Stimulated activated CD4-positive, alpha-beta T cell treated with anti-CD3 and anti-CD28 coated beads, Interleukin-12 subunit alpha, Interleukin-12 subunit beta, amount 100 ng/mL, for 48 hours (primary cell): ENCODE results near the gene SLC30A7.
"Not testable (repeated sequence)": the region's sequence is repeated elsewhere in the genome, so short reads cannot be mapped to it uniquely, and the experiment has no call there.

ENCODE experiments used
- DNase-seq, 3 donors: peaks; one replicate each; pipeline ENCODE4 v3.0.0-alpha.2; 2020; ENCODE audit warnings: low read depth in 2 of 3, low spot score in 1 of 3

Gene SLC30A7, protein sequence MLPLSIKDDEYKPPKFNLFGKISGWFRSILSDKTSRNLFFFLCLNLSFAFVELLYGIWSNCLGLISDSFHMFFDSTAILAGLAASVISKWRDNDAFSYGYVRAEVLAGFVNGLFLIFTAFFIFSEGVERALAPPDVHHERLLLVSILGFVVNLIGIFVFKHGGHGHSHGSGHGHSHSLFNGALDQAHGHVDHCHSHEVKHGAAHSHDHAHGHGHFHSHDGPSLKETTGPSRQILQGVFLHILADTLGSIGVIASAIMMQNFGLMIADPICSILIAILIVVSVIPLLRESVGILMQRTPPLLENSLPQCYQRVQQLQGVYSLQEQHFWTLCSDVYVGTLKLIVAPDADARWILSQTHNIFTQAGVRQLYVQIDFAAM

DNA sequence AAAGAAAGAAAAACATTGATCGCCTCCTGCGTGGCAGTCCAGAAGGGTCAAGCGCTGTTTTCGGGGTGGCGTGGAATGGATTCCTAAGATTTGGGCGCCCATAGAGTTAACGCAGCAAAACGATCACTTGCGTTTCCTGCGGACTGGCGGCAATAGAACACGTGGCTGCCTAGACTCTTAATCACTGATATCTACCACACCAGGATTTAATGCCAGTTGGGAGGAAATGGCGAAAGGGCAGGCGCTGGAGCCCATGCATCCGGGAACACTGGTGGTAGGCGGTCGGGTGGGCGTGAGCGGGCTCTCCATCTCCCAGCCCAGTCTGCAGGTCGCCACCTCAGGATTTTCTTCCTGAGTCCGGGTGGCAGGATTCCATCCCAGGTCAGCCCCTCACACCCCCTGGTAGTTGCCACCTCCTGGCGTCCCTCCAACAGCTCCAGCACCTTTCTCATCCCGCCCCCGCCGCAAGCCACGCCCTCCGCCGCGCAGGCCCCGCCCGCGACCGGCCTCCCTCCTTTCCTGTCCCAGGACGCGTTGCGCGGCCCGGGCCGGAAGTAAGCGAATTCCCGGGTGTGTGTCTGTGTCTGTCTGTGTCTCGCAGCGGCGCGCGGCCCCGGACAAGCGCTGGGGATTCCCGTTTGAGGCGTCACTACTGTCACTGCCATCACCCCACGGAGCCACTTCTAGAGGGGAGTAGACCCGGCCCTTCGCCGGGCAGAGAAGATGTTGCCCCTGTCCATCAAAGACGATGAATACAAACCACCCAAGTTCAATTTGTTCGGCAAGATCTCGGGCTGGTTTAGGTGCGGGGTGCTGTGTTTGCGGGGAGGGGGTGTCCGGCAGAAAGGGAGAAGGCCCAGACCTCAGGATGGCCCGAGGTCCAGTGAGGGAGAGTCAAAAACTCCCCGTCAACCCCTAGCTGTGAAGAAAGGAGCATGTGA lies at the start of gene SLC30A7:
Gene SLC30A7, plus strand, starts transcription at position 551 of the 941 bp plus-strand sequence. Its CDS starts 173 bp downstream, at position 724.
- DNase-seq, result peak; percentile 95 to 98 (median 98)

DNA sequence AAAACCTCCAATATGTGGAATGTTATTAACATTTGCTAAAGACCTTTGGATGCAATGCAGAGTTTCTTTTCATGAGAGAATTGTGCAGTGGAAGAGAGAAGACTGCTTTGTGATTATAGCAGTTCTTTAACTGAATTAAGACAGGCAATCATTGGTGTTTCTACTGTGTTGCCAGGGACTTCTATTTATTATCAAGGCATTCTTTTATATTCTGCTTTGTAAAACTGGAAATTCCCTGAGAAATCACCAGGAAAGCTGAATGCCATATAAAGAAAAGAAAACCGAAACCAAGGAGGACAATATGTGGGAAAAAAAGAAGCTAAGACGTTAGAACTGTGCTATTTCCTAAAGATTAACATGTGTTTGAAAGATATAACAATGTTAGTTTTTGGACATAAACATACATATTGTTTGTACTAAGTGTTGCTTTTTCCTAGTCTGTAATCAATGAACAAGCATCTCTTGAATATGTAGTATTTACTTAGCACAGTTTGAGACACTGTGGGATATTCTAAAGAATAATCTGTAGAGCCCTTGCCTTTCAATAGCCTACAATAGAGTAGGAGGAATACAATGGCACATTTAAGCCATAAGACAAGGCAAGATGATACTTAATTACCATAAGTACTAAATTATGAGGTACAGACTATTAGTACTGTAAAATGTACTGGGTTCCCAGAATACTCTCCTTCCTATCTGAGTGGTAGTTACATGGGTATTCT lies 48.4 kb upstream of the SLC30A7 start:
- DNase-seq, result no peak

GRCh38 chr1:100851726-100852125 lies 44.2 kb upstream of the SLC30A7 start:
- DNase-seq, result no peak

GRCh38 chr1:100852976-100853375 lies 42.9 kb upstream of the SLC30A7 start:
- no peak for DNase-seq

GRCh38 chr1:100855116-100855515 lies 40.8 kb upstream of the SLC30A7 start:
- DNase-seq, result not testable (repeated sequence)

DNA sequence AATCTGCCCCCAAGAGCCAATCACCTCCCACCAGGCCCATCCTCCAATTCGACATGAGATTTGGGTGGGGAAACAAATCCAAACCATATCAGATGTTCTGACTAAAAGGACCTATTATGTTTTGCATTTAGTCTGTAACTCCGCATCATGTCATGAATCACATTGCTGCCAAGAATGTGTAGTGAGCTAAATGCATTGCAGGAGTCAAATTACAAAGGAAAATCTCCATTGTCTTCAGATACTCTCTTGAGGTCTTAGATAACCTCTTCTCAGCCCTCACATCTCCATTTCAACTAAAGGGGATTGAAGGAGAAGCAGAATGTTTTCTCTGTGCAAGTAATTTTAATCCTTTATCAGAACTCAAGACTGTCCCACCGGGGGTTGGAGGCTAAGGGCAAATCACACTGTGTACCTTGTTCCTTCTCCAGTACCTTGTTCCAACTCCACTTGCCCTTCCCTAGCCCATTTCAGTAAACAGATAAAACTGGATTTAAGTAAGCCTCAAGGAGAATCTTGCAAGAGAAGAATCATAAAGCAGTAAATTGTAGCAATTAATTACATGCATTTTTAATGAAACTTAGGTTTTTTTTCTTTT lies 35.4 kb upstream of the SLC30A7 start:
- DNase-seq, result no peak

DNA sequence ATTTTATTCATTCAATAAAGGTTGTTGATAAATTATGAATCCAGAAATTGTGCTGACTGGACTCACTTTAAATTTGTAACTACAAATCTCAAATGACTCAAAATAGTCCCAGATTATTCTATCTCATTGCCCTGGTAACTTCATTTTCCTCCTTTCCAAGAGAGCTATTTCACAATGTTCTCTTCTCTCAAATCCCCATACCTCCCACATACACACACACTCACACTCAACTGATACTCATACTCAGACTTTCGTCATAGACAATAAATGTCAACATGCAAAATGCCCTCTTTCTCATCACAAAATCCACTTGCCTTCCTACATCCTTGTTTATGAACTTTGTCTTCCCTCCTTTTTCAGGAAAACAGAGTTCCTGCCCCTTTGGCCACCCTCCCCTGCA lies 34.5 kb upstream of the SLC30A7 start:
- DNase-seq, result no peak

GRCh38 chr1:100862591-100862990 lies 33.3 kb upstream of the SLC30A7 start:
- no peak for DNase-seq

DNA sequence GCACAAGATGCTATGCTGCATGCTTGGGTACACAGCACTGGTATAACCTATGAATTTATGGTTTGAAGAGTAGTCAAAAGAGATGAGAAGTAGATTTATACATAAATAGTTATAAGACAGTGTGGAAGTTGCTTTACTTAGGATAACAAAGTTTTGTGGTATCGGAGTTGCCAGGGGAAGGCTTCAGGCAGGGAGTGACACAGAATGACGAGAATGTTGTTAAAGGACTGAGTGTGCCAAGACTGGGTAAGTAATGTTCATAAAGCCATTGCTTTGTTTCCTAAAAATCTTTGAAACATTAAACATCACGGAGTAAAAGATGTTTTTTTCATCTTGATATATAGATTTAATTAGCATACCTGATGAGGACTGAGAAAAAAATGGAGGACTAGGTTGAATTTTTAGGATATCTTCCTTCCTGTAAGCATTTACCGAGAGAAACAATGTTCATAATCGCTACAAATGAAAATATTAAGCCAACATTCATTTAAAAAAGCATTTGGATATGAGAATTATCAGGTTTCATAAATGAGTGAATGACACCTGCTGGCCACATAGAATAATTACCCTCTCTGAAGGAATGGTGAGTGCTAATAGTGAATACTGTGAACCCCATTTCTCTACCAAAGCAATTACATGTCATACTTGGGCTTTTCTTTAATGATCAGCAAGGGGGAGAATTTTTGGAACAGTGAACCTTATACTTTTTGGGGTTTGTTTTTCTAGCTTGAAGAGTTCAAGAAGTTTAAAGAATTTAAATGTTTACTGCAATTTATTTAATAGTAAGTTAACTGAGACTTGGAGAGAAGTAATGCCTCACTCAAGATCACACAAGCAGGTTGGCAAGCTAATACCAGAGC lies 29.6 kb upstream of the SLC30A7 start:
- DNase-seq, result no peak

- DNase-seq, result no peak
Measured at GRCh38 chr1:100866901-100867206, 29.0 kb upstream of the SLC30A7 start.

GRCh38 chr1:100868364-100868995 lies 27.4 kb upstream of the SLC30A7 start:
- peak in 1 of 3 donors; percentile 12 for DNase-seq

- no peak for DNase-seq
Measured at GRCh38 chr1:100869996-100870395, 25.9 kb upstream of the SLC30A7 start.

DNA sequence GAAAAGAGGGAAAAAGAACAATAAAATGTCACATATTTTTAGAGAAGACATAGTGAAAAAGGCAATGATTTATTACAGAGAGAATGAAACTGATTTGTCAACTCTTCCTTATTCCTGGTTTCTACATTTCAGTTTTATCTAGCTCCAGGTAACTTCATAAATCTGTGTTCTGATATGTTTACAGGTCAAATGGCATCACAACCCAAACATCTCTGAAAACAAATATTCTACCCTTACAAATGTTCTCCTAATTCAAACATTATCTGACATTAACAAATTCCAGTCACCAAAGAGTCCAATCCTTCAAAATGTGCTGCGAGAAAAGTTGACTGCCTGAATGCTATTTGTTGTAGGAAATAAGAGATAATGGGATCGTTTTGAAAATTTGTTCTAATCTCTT lies 21.5 kb upstream of the SLC30A7 start:
- DNase-seq, result no peak

DNA sequence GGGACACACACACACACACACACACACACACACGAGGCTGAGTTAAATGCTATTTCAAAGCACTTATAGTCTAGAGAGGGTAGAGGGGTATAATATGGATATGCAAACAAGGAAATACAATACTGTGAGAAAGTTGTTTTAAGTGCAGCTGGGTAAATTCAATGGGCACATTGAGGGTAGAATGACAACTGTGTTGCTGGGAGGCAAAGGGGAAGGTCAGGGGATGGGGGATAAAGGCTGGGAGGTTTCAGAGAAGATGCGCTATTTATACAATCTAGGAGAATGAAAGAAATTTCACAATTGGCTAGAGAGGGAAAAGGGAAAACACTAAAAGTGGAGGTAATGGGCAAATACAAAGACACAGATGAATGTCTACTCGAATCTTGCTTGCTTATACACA lies 20.7 kb upstream of the SLC30A7 start:
- no peak for DNase-seq

GRCh38 chr1:100876291-100876690 lies 19.6 kb upstream of the SLC30A7 start:
- no peak for DNase-seq

DNA sequence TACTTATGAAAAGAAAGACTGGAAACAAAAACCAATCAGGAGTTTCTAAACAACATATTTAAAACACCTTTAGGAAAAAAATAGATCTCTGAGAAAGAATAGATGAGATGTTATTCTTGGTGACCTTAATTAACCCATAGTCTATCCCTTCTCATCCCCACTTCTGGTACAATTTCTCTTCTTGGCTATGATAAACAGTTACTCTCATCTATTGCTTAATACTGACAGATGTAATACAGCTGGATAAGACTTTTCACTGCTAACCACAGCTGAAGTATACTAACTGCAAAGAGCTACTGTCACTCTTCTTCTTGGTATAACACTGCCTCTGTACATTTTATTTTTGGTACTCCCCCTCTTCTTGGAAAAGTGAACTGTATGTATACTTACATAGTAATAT lies 16.5 kb upstream of the SLC30A7 start:
- DNase-seq, result no peak

DNA sequence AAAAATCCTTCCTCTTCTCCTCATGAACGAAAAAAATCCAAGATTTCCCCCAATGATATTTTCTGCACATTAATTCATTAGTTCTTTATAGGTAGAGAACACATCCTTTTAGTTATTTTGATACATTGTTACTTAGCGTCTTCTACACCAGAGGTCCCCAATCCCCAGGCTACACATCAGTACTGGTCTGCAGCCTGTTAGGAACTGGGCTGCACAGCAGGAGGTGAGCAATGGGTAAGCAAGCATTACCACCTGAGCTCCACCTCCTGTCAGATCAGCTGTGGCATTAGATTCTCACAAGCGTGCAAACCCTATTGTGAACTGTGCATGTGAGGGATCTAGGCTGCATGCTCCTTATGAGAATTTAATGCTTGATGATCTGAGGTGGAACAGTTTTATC lies 14.2 kb upstream of the SLC30A7 start:
- no peak for DNase-seq

- DNase-seq, result no peak
Measured at GRCh38 chr1:100882698-100883097, 13.2 kb upstream of the SLC30A7 start.

DNA sequence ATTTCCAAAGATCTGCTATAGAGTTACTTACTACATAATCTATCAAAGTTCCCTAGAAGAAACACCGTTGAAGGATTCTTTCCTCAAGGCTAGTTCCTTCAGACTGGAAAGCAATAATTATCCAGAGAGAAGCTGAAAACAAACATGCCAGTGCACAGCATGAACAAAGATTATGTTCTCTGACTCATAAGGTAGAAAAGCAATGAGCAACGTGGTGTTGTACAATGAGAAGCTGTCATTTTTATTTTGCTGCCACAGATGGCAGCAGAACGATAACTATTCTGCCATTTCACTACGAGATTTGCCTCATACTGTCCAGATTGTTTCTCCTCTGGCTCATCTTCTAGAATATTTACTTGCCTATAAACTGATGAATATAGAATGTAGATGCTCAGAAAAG lies 11.9 kb upstream of the SLC30A7 start:
- DNase-seq, result no peak

- not testable (repeated sequence) for DNase-seq
Measured at GRCh38 chr1:100889007-100889406, 6.9 kb upstream of the SLC30A7 start.
